ENCODE data around the gene PCDH7. TPM values are rescaled to one million over a fixed set of nuclear protein-coding genes. Genes with fewer than 3 reads are reported as not detected.

PCDH7 gene
- total and polyA plus RNA-seq, 7 experiments from 2014 or later = not detected

DNA sequence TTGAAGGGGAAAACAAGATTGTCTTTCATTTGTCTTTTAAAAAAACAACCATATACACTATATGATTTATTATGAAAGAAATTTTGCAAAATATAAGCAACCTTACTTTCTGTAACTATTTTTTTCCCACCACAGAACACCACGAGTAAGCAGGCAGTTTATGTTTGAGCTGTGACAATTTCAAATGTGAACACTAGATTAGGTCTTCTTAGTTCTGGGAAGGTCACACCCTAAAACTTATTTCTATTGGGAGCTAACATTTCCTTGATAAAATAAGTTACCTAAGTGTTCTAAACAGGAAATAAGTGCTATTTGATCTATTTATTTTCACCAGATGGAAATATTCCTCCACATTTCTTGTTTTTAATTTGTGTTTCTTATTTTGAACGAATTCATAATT lies 50.6 kb downstream of the PCDH7 start:
- intact Hi-C loops (cut with micrococcal nuclease) = no loop called here
- ChIA-PET POLR2A (no interaction called here), CTCF (no interaction called here)

DNA sequence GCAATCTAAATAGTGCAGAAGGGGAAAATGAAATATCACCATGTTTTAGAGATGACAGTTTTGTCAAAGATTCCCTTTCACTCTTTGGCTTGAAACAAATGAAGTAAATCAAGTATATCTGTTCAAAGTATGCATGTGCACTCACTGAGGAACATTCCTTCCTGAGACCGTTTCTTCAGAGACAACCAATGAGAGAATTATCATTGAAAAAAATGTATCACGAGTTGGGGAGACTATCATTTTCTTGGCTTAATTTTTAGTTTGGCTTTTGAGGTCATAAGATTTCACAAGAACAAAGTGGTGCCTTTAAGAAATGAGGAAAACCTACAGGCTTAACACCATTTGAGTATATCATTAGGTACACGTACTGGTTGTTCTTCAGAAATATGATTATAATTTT lies 56.3 kb downstream of the PCDH7 start:
- Mint-ChIP-seq H3K27me3 (no peaks in the 10 kb centered on the region), H3K36me3 (no peaks in the 10 kb centered on the region), H3K9me3 (peaks cover 0 to 3% (median 0%) of the 10 kb centered on the region in 11 donors), H3K27ac (no peak overlapping the region), H3K4me3 (no peak overlapping the region), H3K4me1 (no peaks in the 10 kb centered on the region)
- ChIA-PET POLR2A (no interaction called here), CTCF (no interaction called here)
- no peak overlapping the region for H3K4me3 ChIP-seq (ENCODE audit: low read length)
- H3K36me3 ChIP-seq (ENCODE audit: control insufficient read depth in 2 of 3, insufficient read depth in 3 of 3, low read length in 3 of 3) = no peaks in the 10 kb centered on the region
- H3K27ac ChIP-seq (ENCODE audit: low read depth, low read length) = no peak overlapping the region
- no peaks in the 10 kb centered on the region for H3K27me3 ChIP-seq (ENCODE audit: control insufficient read depth in 2 of 2, insufficient read depth in 2 of 2, low read length in 2 of 2)
- H3K9me3 ChIP-seq (ENCODE audit: control insufficient read depth in 2 of 3, low read length in 3 of 3) = no peaks in the 10 kb centered on the region
- no peak for DNase-seq
- H3K4me1 ChIP-seq (ENCODE audit: control insufficient read depth in 2 of 2, insufficient read depth in 2 of 2, low read length in 2 of 2) = no peaks in the 10 kb centered on the region
- no peak for ATAC-seq
- intact Hi-C loops (cut with micrococcal nuclease) = no loop called here

More for the DNA sequence above, 50.6 kb downstream of the PCDH7 start:
- Mint-ChIP-seq H3K27ac (no peak overlapping the region), H3K9me3 (peaks cover 0 to 10% (median 0%) of the 10 kb centered on the region in 11 donors), H3K27me3 (no peaks in the 10 kb centered on the region), H3K36me3 (no peaks in the 10 kb centered on the region), H3K4me1 (no peaks in the 10 kb centered on the region), H3K4me3 (no peak overlapping the region)
- DNase-seq (no peak), ATAC-seq (no peak)
- Histone ChIP-seq H3K9me3 (ENCODE audit: control insufficient read depth in 2 of 3, low read length in 3 of 3) (no peaks in the 10 kb centered on the region), H3K4me3 (ENCODE audit: low read length) (no peak overlapping the region), H3K4me1 (ENCODE audit: control insufficient read depth in 2 of 2, insufficient read depth in 2 of 2, low read length in 2 of 2) (no peaks in the 10 kb centered on the region), H3K27ac (ENCODE audit: low read depth, low read length) (no peak overlapping the region), H3K27me3 (ENCODE audit: control insufficient read depth in 2 of 2, insufficient read depth in 2 of 2, low read length in 2 of 2) (no peaks in the 10 kb centered on the region), H3K36me3 (ENCODE audit: control insufficient read depth in 2 of 3, insufficient read depth in 3 of 3, low read length in 3 of 3) (no peaks in the 10 kb centered on the region)

DNA sequence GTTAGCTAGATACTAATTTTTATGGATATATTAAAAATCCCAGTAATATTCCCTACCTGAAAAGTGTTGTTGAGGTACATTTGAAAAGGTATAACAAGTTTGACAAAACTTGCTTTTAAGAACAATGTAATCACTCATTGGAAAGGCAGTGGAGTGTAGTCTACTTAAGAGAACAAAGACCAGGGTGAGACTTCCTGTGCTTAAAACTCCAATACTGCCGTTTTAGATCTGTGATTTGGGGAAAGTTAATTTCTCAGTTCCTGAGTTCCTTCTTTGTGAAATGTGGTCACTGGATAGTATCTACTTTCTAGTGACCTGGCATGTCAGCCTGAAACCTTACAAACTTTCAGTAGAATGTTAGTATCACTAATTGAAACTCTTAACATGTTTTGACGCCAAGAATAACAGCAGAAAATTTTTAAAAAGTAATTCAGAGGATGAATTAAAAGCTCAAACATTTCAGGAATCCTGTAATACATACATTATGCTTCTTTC lies 56.8 kb downstream of the PCDH7 start:
- DNase-seq = no peak
- no peaks in the 10 kb centered on the region for H3K36me3 ChIP-seq (ENCODE audit: control insufficient read depth in 2 of 3, insufficient read depth in 3 of 3, low read length in 3 of 3)
- POLR2A ChIA-PET = no interaction called here
- intact Hi-C loops (cut with micrococcal nuclease) = no loop called here
- ATAC-seq = no peak
- no peaks in the 10 kb centered on the region for H3K4me1 Mint-ChIP-seq
- H3K27me3 Mint-ChIP-seq = no peaks in the 10 kb centered on the region
- no peak overlapping the region for H3K27ac ChIP-seq (ENCODE audit: low read depth, low read length)
- H3K36me3 Mint-ChIP-seq = no peaks in the 10 kb centered on the region
- peaks cover 0 to 3% (median 0%) of the 10 kb centered on the region in 11 donors for H3K9me3 Mint-ChIP-seq
- H3K9me3 ChIP-seq (ENCODE audit: control insufficient read depth in 2 of 3, low read length in 3 of 3) = no peaks in the 10 kb centered on the region
- H3K4me3 Mint-ChIP-seq = no peak overlapping the region
- H3K27me3 ChIP-seq (ENCODE audit: control insufficient read depth in 2 of 2, insufficient read depth in 2 of 2, low read length in 2 of 2) = no peaks in the 10 kb centered on the region
- CTCF ChIA-PET = no interaction called here
- no peaks in the 10 kb centered on the region for H3K4me1 ChIP-seq (ENCODE audit: control insufficient read depth in 2 of 2, insufficient read depth in 2 of 2, low read length in 2 of 2)
- H3K27ac Mint-ChIP-seq = no peak overlapping the region
- H3K4me3 ChIP-seq (ENCODE audit: low read length) = no peak overlapping the region

All from naive thymus-derived CD4-positive, alpha-beta T cell (primary cell).